22Rv1 (cell line): ENCODE results near the gene TRAPPC4.
"Not testable (repeated sequence)": the region's sequence is repeated elsewhere in the genome, so short reads cannot be mapped to it uniquely, and the experiment has no call there.

ENCODE experiments used
- ZFX ChIP-seq: fragments of 450-650 bp; IDR thresholded peaks from 2 replicates; pipeline ENCODE4 v1.6.1; 2017; ENCODE audit warnings: antibody characterized with exemption, borderline replicate concordance
- TF ChIP-seq, protein P1 (sequence below): fragments of 450-650 bp; IDR thresholded peaks from 2 replicates; pipeline ENCODE4 v1.5.1; 2017; ENCODE audit warnings: mild to moderate bottlenecking

DNA sequence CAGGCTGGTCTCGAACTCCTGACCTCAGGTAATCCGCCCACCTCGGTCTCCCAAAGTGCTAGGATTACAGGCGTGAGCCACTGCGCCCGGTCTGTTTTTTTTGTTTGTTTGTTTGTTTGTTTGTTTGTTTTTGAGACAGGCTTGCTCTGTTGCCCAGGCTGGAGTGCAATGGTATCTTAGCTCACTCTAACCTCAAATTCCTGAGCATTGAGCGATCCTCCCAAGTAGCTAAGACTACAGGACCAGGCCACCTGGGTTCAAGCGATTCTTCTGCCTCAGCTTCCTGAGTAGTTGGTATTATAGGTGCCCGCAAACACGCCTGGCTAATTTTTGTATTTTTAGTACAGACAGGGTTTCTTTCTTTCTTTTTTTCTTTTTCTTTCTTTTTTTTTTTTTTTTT lies 14.9 kb downstream of the TRAPPC4 start:
- TF ChIP-seq, protein P1, sequence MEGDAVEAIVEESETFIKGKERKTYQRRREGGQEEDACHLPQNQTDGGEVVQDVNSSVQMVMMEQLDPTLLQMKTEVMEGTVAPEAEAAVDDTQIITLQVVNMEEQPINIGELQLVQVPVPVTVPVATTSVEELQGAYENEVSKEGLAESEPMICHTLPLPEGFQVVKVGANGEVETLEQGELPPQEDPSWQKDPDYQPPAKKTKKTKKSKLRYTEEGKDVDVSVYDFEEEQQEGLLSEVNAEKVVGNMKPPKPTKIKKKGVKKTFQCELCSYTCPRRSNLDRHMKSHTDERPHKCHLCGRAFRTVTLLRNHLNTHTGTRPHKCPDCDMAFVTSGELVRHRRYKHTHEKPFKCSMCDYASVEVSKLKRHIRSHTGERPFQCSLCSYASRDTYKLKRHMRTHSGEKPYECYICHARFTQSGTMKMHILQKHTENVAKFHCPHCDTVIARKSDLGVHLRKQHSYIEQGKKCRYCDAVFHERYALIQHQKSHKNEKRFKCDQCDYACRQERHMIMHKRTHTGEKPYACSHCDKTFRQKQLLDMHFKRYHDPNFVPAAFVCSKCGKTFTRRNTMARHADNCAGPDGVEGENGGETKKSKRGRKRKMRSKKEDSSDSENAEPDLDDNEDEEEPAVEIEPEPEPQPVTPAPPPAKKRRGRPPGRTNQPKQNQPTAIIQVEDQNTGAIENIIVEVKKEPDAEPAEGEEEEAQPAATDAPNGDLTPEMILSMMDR = not testable (repeated sequence)
- TF ChIP-seq ZFX = not testable (repeated sequence)
